GM23338 (cell line): ENCODE measurements around the gene NKD1. TPM values are rescaled to one million over a fixed set of nuclear protein-coding genes. Genes with fewer than 3 reads are reported as not detected.

Experiments
- ATAC-seq: fragments of 200-7000 bp; cut with Tn5 transposase; 3 replicates; pipeline ENCODE4 v1.9.1; 2020
- DNase-seq: peaks from one replicate; pipeline ENCODE4 v3.0.0-alpha.2; 2015; ENCODE audit warnings: low spot score
- H2AFZ ChIP-seq: fragments of 200-600 bp; sonication (generic); 2 replicates; pipeline ENCODE4 v1.8.0; 2016; ENCODE audit warnings: antibody characterized with exemption, mild to moderate bottlenecking, moderate library complexity
- H3F3A ChIP-seq: fragments of 200-600 bp; sonication (generic); replicated peaks from 2 replicates; pipeline ENCODE4 v1.8.0; 2017; ENCODE audit warnings: antibody characterized with exemption, mixed run types, low read depth
- H3K27ac ChIP-seq: fragments of 200-600 bp; sonication (generic); 2 replicates; pipeline ENCODE4 v1.6.1; 2016; ENCODE audit warnings: low read depth
- H3K27me3 ChIP-seq: fragments of 200-600 bp; sonication (generic); 2 replicates; pipeline ENCODE4 v1.8.0; 2016; ENCODE audit warnings: mild to moderate bottlenecking, mixed run types, moderate library complexity; ENCODE audit not compliant: insufficient read depth
- H3K36me3 ChIP-seq: fragments of 200-600 bp; sonication (generic); 2 replicates; pipeline ENCODE4 v1.8.0; 2016; ENCODE audit warnings: mild to moderate bottlenecking; ENCODE audit not compliant: insufficient read depth
- H3K4me1 ChIP-seq: fragments of 200-600 bp; sonication (generic); 2 replicates; pipeline ENCODE4 v1.8.0; 2016; ENCODE audit warnings: mild to moderate bottlenecking, moderate library complexity; ENCODE audit not compliant: insufficient read depth
- H3K4me2 ChIP-seq: fragments of 200-600 bp; sonication (generic); 2 replicates; pipeline ENCODE4 v1.7.1; 2017; ENCODE audit warnings: mixed run types
- H3K4me3 ChIP-seq: fragments of 200-600 bp; sonication (generic); 2 replicates; pipeline ENCODE4 v1.6.1; 2016; ENCODE audit warnings: mixed run types
- H3K79me2 ChIP-seq: fragments of 200-600 bp; sonication (generic); replicated peaks from 2 replicates; pipeline ENCODE4 v1.8.0; 2017; ENCODE audit warnings: mild to moderate bottlenecking; ENCODE audit not compliant: insufficient read depth
- H3K9me2 ChIP-seq: fragments of 200-600 bp; sonication (generic); 2 replicates; pipeline ENCODE4 v1.8.0; 2017; ENCODE audit not compliant: insufficient read depth
- H4K20me1 ChIP-seq: fragments of 200-600 bp; sonication (generic); replicated peaks from 2 replicates; pipeline ENCODE4 v1.8.0; 2017; ENCODE audit warnings: mild to moderate bottlenecking; ENCODE audit not compliant: insufficient read depth
- H3K27ac Mint-ChIP-seq: 2 replicates; pipeline ENCODE4 v1.8.0; 2020; ENCODE audit warnings: inconsistent platforms, mild to moderate bottlenecking, moderate library complexity, mixed read lengths
- H3K27me3 Mint-ChIP-seq: 3 replicates; pipeline ENCODE4 v1.8.0; 2022; ENCODE audit warnings: low read depth, mild to moderate bottlenecking, moderate library complexity, mixed read lengths, inconsistent platforms; ENCODE audit not compliant: insufficient read depth, poor library complexity
- H3K36me3 Mint-ChIP-seq: 3 replicates; pipeline ENCODE4 v1.8.0; 2021; ENCODE audit warnings: low read depth, mild to moderate bottlenecking, inconsistent platforms, moderate library complexity, mixed read lengths
- H3K4me1 Mint-ChIP-seq: 3 replicates; pipeline ENCODE4 v1.8.0; 2020; ENCODE audit warnings: mild to moderate bottlenecking, inconsistent platforms, mixed read lengths
- H3K4me3 Mint-ChIP-seq: 3 replicates; pipeline ENCODE4 v1.8.0; 2021; ENCODE audit warnings: moderate library complexity, mild to moderate bottlenecking, inconsistent platforms, mixed read lengths
- H3K9me3 Mint-ChIP-seq: 3 replicates; pipeline ENCODE4 v1.8.0; 2020; ENCODE audit warnings: moderate library complexity, mild to moderate bottlenecking, inconsistent platforms, mixed read lengths
- CREB1 ChIP-seq: fragments of 250-450 bp; sonication (Bioruptor Pico); IDR thresholded peaks from 2 replicates; pipeline ENCODE4 v1.5.0; 2020; ENCODE audit warnings: low read depth, mild to moderate bottlenecking, moderate library complexity
- CTCF ChIP-seq, 2 experiments: fragments of 200-600 bp in 1 of 2; sonication (generic) in 1 of 2; conservative IDR thresholded peaks; 2 replicates each; pipeline versions ENCODE4 v1.5.1 to v1.6.1; 2016 to 2017; ENCODE audit warnings: antibody characterized with exemption in 2 of 2, low read depth in 2 of 2, mild to moderate bottlenecking in 2 of 2, moderate library complexity in 1 of 2
- ETS1 ChIP-seq: IDR thresholded peaks from 2 replicates; pipeline ENCODE4 v1.6.1; 2016; ENCODE audit warnings: antibody characterized with exemption
- EZH2 ChIP-seq: fragments of 200-600 bp; sonication (generic); IDR thresholded peaks from one replicate; pipeline ENCODE4 v1.8.0; 2017; ENCODE audit warnings: antibody characterized with exemption, mild to moderate bottlenecking, low read depth; ENCODE audit not compliant: unreplicated experiment
- EZH2phosphoT487 ChIP-seq: fragments of 200-600 bp; sonication (generic); IDR thresholded peaks from one replicate; pipeline ENCODE4 v1.8.1; 2018; ENCODE audit warnings: antibody characterized with exemption; ENCODE audit not compliant: unreplicated experiment
- JUNB ChIP-seq: IDR thresholded peaks from one replicate; pipeline ENCODE4 v1.6.1; 2016; ENCODE audit warnings: antibody characterized with exemption; ENCODE audit not compliant: unreplicated experiment
- NANOG ChIP-seq: IDR thresholded peaks from 2 replicates; pipeline ENCODE4 v1.6.1; 2016; ENCODE audit warnings: antibody characterized with exemption, borderline replicate concordance
- POLR2AphosphoS5 ChIP-seq: IDR thresholded peaks from 2 replicates; pipeline ENCODE4 v1.6.1; 2016; ENCODE audit warnings: antibody characterized with exemption, low read depth
- REST ChIP-seq: IDR thresholded peaks from one replicate; pipeline ENCODE4 v1.6.1; 2018; ENCODE audit warnings: antibody characterized with exemption; ENCODE audit not compliant: unreplicated experiment
- STAT1 ChIP-seq: IDR thresholded peaks from one replicate; pipeline ENCODE4 v1.6.1; 2016; ENCODE audit warnings: antibody characterized with exemption; ENCODE audit not compliant: unreplicated experiment
- ZNF114 ChIP-seq: fragments of 250-450 bp; sonication (Bioruptor Pico); IDR thresholded peaks from 2 replicates; pipeline ENCODE4 v1.5.0; 2020; ENCODE audit warnings: mild to moderate bottlenecking, moderate library complexity
- ZNF331 ChIP-seq: fragments of 250-450 bp; sonication (Bioruptor Pico); IDR thresholded peaks from 2 replicates; pipeline ENCODE4 v1.5.0; 2020; ENCODE audit warnings: low read depth, mild to moderate bottlenecking, moderate library complexity
- ZNF462 ChIP-seq: fragments of 250-450 bp; sonication (Bioruptor Pico); IDR thresholded peaks from 2 replicates; pipeline ENCODE4 v1.5.0; 2020; ENCODE audit warnings: mild to moderate bottlenecking, moderate library complexity
- polyA plus RNA-seq: library from polyadenylated mRNA; unstranded; fragments of >200 nt; fragmentation: Nextera tagmentation; extraction: Ambion mirVana; gene quantifications from 2 replicates; pipeline ENCODE4 v1.2.1, GENCODE V29; 2016
- total RNA-seq: library from RNA; depleted of rRNA; stranded (reverse); fragments of >200 nt; shearing (Covaris generic); gene quantifications from 2 replicates; pipeline ENCODE4 v1.2.3, GENCODE V29; 2014

The NKD1 gene
- total and polyA plus RNA-seq, 2 experiments from 2014 or later: 2.1 to 2.3 TPM

GRCh38 chr16:50617646-50618184 is 69.5 kb downstream of the NKD1 start:
- Mint-ChIP-seq H3K4me3 (no peak overlapping the region), H3K9me3 (no peaks in the 10 kb centered on the region), H3K27ac (no peak overlapping the region), H3K36me3 (no peaks in the 10 kb centered on the region), H3K4me1 (peaks cover 16% of the 10 kb centered on the region), H3K27me3 (peaks cover 15% of the 10 kb centered on the region)
- Histone ChIP-seq H3F3A (no peaks in the 10 kb centered on the region), H3K9me2 (no peaks in the 10 kb centered on the region), H3K36me3 (no peaks in the 10 kb centered on the region), H4K20me1 (no peaks in the 10 kb centered on the region), H3K4me3 (no peak overlapping the region), H3K4me2 (no peak overlapping the region), H3K27ac (no peak overlapping the region), H3K4me1 (peaks cover 3% of the 10 kb centered on the region), H3K79me2 (no peaks in the 10 kb centered on the region), H2AFZ (no peak overlapping the region), H3K27me3 (no peaks in the 10 kb centered on the region)
- no peak for TF ChIP-seq NANOG
- TF ChIP-seq EZH2: no peak
- TF ChIP-seq POLR2AphosphoS5: no peak
- no peak for TF ChIP-seq CREB1 (CRISPR knock-in tag)
- TF ChIP-seq JUNB: no peak
- TF ChIP-seq EZH2phosphoT487: no peak
- TF ChIP-seq REST: no peak
- no peak for TF ChIP-seq STAT1
- TF ChIP-seq ZNF114: no peak
- no peak for TF ChIP-seq ZNF462 (CRISPR knock-in tag)
- TF ChIP-seq CTCF (conservative IDR thresholded peaks at IDR 0.05; ENCODE audit: low read depth in 2 of 2): no peak
- no peak for TF ChIP-seq ZNF331 (CRISPR knock-in tag)
- TF ChIP-seq ETS1: no peak
- ATAC-seq (no peak), DNase-seq (no peak)
